Measurements from ENCODE around the gene GRIK1. TPM values are rescaled to one million over a fixed set of nuclear protein-coding genes. Genes with fewer than 3 reads are reported as not detected.

GRIK1 gene
- 0.39 TPM for total RNA-seq (ENCODE audit: unreplicated experiment)
- long read RNA-seq = 0 reads

- peak within 1 kb of the TSS; percentile 2 for H3K27ac Mint-ChIP-seq (ENCODE audit: unreplicated experiment)
- no peaks in the 10 kb centered on the region for H3K36me3 Mint-ChIP-seq (ENCODE audit: unreplicated experiment)
- H3K4me3 Mint-ChIP-seq (ENCODE audit: unreplicated experiment) = peak within 1 kb of the TSS; percentile 96
- peaks cover 2% of the 10 kb centered on the region for H3K4me1 Mint-ChIP-seq (ENCODE audit: low read depth, unreplicated experiment)
- DNase-seq = no peak
- peaks cover 9% of the 10 kb centered on the region for H3K27me3 Mint-ChIP-seq (ENCODE audit: unreplicated experiment)
- TF ChIP-seq CTCF (IDR thresholded peaks at IDR 0.05; ENCODE audit: partially characterized antibody, unreplicated experiment) = no peak
- H3K9me3 Mint-ChIP-seq (ENCODE audit: unreplicated experiment) = peaks cover 2% of the 10 kb centered on the region
These were observed at the start of gene GRIK1 for GRCh38 chr21:29939924-29940275. GRIK1 (minus strand) TSS chr21:29939996.

- H3K36me3 Mint-ChIP-seq (ENCODE audit: unreplicated experiment) = no peaks in the 10 kb centered on the region
- no peak for DNase-seq
These were observed 48.0 kb upstream of the GRIK1 start for GRCh38 chr21:29987762-29988161.

DNA sequence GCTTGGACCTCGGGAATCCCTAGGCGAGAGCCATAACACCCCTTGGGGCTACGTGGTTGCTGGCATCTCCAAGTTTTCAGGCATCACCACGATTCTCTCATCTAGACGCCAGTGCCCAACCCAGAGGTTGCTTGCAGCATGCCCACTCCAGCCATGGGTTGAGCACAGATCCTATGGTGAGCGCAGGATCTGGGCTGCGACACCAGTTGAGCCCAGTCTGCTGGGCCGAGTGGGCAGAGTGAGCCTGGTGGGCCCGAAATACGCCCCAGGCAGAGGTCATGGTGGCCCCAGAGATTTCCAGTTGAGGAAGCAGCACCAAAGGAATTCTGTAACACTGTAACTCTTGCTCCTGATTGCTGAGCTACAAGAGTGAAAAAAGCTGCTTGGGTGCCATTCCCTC, 46.1 kb upstream of the GRIK1 start:
- peaks cover 1% of the 10 kb centered on the region for H3K9me3 Mint-ChIP-seq (ENCODE audit: unreplicated experiment)
- no peaks in the 10 kb centered on the region for H3K27me3 Mint-ChIP-seq (ENCODE audit: unreplicated experiment)

More at GRCh38 chr21:29987762-29988161, 48.0 kb upstream of the GRIK1 start:
- no peak overlapping the region for H3K27ac Mint-ChIP-seq (ENCODE audit: unreplicated experiment)
- H3K4me1 Mint-ChIP-seq (ENCODE audit: low read depth, unreplicated experiment) = no peaks in the 10 kb centered on the region
- H3K27me3 Mint-ChIP-seq (ENCODE audit: unreplicated experiment) = no peaks in the 10 kb centered on the region
- peaks cover 3% of the 10 kb centered on the region for H3K9me3 Mint-ChIP-seq (ENCODE audit: unreplicated experiment)
- no peak for TF ChIP-seq CTCF (IDR thresholded peaks at IDR 0.05; ENCODE audit: partially characterized antibody, unreplicated experiment)
- no peak overlapping the region for H3K4me3 Mint-ChIP-seq (ENCODE audit: unreplicated experiment)

GRCh38 chr21:29979043-29979442, 39.2 kb upstream of the GRIK1 start:
- H3K27ac Mint-ChIP-seq (ENCODE audit: unreplicated experiment) = no peak overlapping the region
- TF ChIP-seq CTCF (IDR thresholded peaks at IDR 0.05; ENCODE audit: partially characterized antibody, unreplicated experiment) = no peak
- H3K4me3 Mint-ChIP-seq (ENCODE audit: unreplicated experiment) = no peak overlapping the region
- no peaks in the 10 kb centered on the region for H3K9me3 Mint-ChIP-seq (ENCODE audit: unreplicated experiment)
- H3K36me3 Mint-ChIP-seq (ENCODE audit: unreplicated experiment) = no peaks in the 10 kb centered on the region
- no peak for DNase-seq
- no peaks in the 10 kb centered on the region for H3K4me1 Mint-ChIP-seq (ENCODE audit: low read depth, unreplicated experiment)
- peaks cover 1% of the 10 kb centered on the region for H3K27me3 Mint-ChIP-seq (ENCODE audit: unreplicated experiment)

More for the DNA sequence above, 46.1 kb upstream of the GRIK1 start:
- no peaks in the 10 kb centered on the region for H3K36me3 Mint-ChIP-seq (ENCODE audit: unreplicated experiment)
- DNase-seq = no peak
- no peak overlapping the region for H3K4me3 Mint-ChIP-seq (ENCODE audit: unreplicated experiment)
- H3K27ac Mint-ChIP-seq (ENCODE audit: unreplicated experiment) = no peak overlapping the region
- TF ChIP-seq CTCF (IDR thresholded peaks at IDR 0.05; ENCODE audit: partially characterized antibody, unreplicated experiment) = no peak
- H3K4me1 Mint-ChIP-seq (ENCODE audit: low read depth, unreplicated experiment) = no peaks in the 10 kb centered on the region

DNA sequence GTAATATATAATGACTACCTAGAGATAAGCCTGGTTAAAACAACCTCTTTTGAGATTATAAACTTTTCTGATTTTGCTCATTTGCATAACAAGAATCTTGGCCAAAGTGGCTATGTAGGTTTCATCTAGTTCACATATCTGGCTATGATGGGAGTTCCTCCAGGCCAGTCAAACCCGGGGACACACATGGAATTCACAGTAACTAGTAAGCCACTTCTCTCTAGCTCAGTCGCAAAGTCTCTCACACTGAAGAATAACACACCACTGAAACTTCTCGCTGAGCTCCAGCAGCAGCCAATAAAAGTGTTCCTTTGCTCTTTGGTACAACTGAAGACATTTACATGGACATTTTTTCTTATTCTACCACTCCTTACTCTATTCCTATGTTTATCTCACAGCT, 36.0 kb upstream of the GRIK1 start:
- Mint-ChIP-seq H3K27ac (ENCODE audit: unreplicated experiment) (no peak overlapping the region), H3K9me3 (ENCODE audit: unreplicated experiment) (no peaks in the 10 kb centered on the region), H3K4me1 (ENCODE audit: low read depth, unreplicated experiment) (no peaks in the 10 kb centered on the region)

More for the DNA sequence above, 36.0 kb upstream of the GRIK1 start:
- Mint-ChIP-seq H3K27me3 (ENCODE audit: unreplicated experiment) (peaks cover 1% of the 10 kb centered on the region), H3K36me3 (ENCODE audit: unreplicated experiment) (no peaks in the 10 kb centered on the region), H3K4me3 (ENCODE audit: unreplicated experiment) (no peak overlapping the region)
- TF ChIP-seq CTCF (IDR thresholded peaks at IDR 0.05; ENCODE audit: partially characterized antibody, unreplicated experiment) = no peak
- no peak for DNase-seq
